Endothelial cell of umbilical vein (primary cell): ENCODE results near the gene CYB5D1.

Experiments
- CTCF ChIP-seq, 2 donors: IDR thresholded peaks; 1 replicate in 1 of 2; 2 replicates in 1 of 2; pipeline ENCODE4 v1.5.1; 2011; ENCODE audit warnings: low read length in 2 of 2, mild to moderate bottlenecking in 2 of 2, moderate library complexity in 2 of 2, control low read depth in 1 of 2, inconsistent platforms in 1 of 2, low read depth in 1 of 2; ENCODE audit not compliant: insufficient read depth in 1 of 2; ENCODE audit errors: extremely low read depth in 1 of 2
- EZH2 ChIP-seq: IDR thresholded peaks from 2 replicates; pipeline ENCODE4 v1.6.1; 2012; ENCODE audit warnings: borderline replicate concordance, low read depth, mild to moderate bottlenecking, moderate library complexity, low read length, inconsistent platforms; ENCODE audit not compliant: severe bottlenecking
- FOS ChIP-seq: IDR thresholded peaks from 2 replicates; pipeline ENCODE4 v1.6.1; 2011; ENCODE audit warnings: mild to moderate bottlenecking, low read length, moderate library complexity, borderline replicate concordance; ENCODE audit not compliant: insufficient read depth
- JUN ChIP-seq: IDR thresholded peaks from 2 replicates; pipeline ENCODE4 v1.6.1; 2011; ENCODE audit warnings: borderline replicate concordance, low read depth; ENCODE audit not compliant: insufficient read length, insufficient read depth
- MAX ChIP-seq: IDR thresholded peaks from 2 replicates; pipeline ENCODE4 v1.6.1; 2011; ENCODE audit not compliant: insufficient read depth, insufficient read length
- MYC ChIP-seq: IDR thresholded peaks from one replicate; pipeline ENCODE4 v1.6.1; 2011; ENCODE audit warnings: mild to moderate bottlenecking, low read depth, low read length
- POLR2A ChIP-seq: IDR thresholded peaks from 2 replicates; pipeline ENCODE4 v1.6.1; 2012; ENCODE audit warnings: low read depth, mild to moderate bottlenecking, control low read depth, low read length
- POLR2AphosphoS5 ChIP-seq: IDR thresholded peaks from 2 replicates; pipeline ENCODE4 v1.6.1; 2012; ENCODE audit warnings: low read depth, mild to moderate bottlenecking, control low read depth, low read length, moderate library complexity; ENCODE audit not compliant: insufficient read depth

- TF ChIP-seq EZH2 (no peak), CTCF (IDR thresholded peaks at IDR 0.05; ENCODE audit: extremely low read depth in 1 of 2, insufficient read depth in 1 of 2, low read depth in 1 of 2, low read length in 2 of 2) (no peak), MYC (no peak), POLR2A (no peak), MAX (no peak), POLR2AphosphoS5 (no peak), FOS (no peak), JUN (no peak)
Measured at GRCh38 chr17:7882068-7882467, 24.3 kb downstream of the CYB5D1 start.
